ENCODE measurements around the gene PLCH1. TPM values are rescaled to one million over a fixed set of nuclear protein-coding genes. Genes with fewer than 3 reads are reported as not detected.

The PLCH1 gene
- total and polyA plus RNA-seq, 2 of the 8 experiments (the other 6 are each of a cell fraction or from before 2014, with no cell fraction given) = 5.8 to 17.2 TPM

- FAIRE-seq (no peak), DNase-seq (ENCODE audit: low read depth in 1 of 2, low spot score in 2 of 2) (no peak)
- Histone ChIP-seq H2AK5ac (ENCODE audit: low read depth, low read length) (no peak overlapping the region), H3K79me2 (ENCODE audit: control insufficient read depth in 1 of 2, insufficient read depth in 2 of 2, low read length in 2 of 2) (no peaks in the 10 kb centered on the region), H3K9ac (replicated peaks in 1 of 4; ENCODE audit: extremely low read depth in 1 of 4, low read depth in 3 of 4, low read length in 3 of 4) (no peak overlapping the region), H4K91ac (replicated peaks; ENCODE audit: insufficient read length, low read length) (no peak overlapping the region), H4K8ac (ENCODE audit: extremely low read depth, insufficient read depth, low read length) (no peak overlapping the region), H2BK120ac (replicated peaks; ENCODE audit: low read depth, low read length) (no peak overlapping the region), H3K23ac (ENCODE audit: insufficient read length) (no peak overlapping the region), H3K4me1 (replicated peaks in 1 of 4; ENCODE audit: control insufficient read depth in 3 of 4, insufficient read depth in 4 of 4, low read length in 3 of 4) (no peaks in the 10 kb centered on the region), H3K56ac (replicated peaks; ENCODE audit: insufficient read length, low read depth, low read length) (no peak overlapping the region), H2BK20ac (ENCODE audit: low read length) (no peak overlapping the region), H2AFZ (ENCODE audit: low read length) (peak overlapping the region; percentile 34; the same call in 1 of the 2 replicates), H3K4me2 (ENCODE audit: insufficient read depth in 1 of 2, low read depth in 2 of 2, low read length in 2 of 2) (no peak overlapping the region), H3K27me3 (replicated peaks in 1 of 4; ENCODE audit: control insufficient read depth in 3 of 4, extremely low read depth in 1 of 4, insufficient read depth in 3 of 4, low read length in 3 of 4) (no peaks in the 10 kb centered on the region), H3K4me3 (ENCODE audit: extremely low read depth in 1 of 4, insufficient read depth in 2 of 4, low read depth in 3 of 4, low read length in 4 of 4) (no peak overlapping the region), H3K4ac (replicated peaks; ENCODE audit: insufficient read length, low read depth, low read length) (no peak overlapping the region), H3K9me3 (ENCODE audit: insufficient read depth in 2 of 2, low read depth in 1 of 2, low read length in 1 of 2) (no peaks in the 10 kb centered on the region), H3K27ac (ENCODE audit: low read depth, low read length) (no peak overlapping the region), H4K5ac (ENCODE audit: insufficient read length, low read depth, low read length) (no peak overlapping the region), H3K79me1 (ENCODE audit: low read depth, low read length) (no peaks in the 10 kb centered on the region), H4K20me1 (replicated peaks in 1 of 2; ENCODE audit: control insufficient read depth in 1 of 2, insufficient read depth in 2 of 2, low read length in 2 of 2) (no peaks in the 10 kb centered on the region), H2BK12ac (ENCODE audit: low read depth, low read length) (no peak overlapping the region), H3K23me2 (ENCODE audit: low read depth, low read length) (no peaks in the 10 kb centered on the region; the same call in 1 of the 2 replicates), H3K18ac (ENCODE audit: extremely low read depth, low read length) (no peak overlapping the region), H3K14ac (ENCODE audit: insufficient read length) (no peak overlapping the region), H3K36me3 (ENCODE audit: control insufficient read depth in 2 of 4, insufficient read depth in 4 of 4, low read length in 3 of 4) (no peaks in the 10 kb centered on the region), H2BK15ac (ENCODE audit: low read length) (no peak overlapping the region), H2BK5ac (ENCODE audit: low read depth, low read length) (no peak overlapping the region)
- POLR2A ChIA-PET (ENCODE audit: partially characterized antibody) = no interaction called here
- 85% methylated on average over 4 of the region's 4 CpGs; no CpG with 5 or more reads in 1 of the 2 experiments for whole genome bisulfite sequencing, 2 experiments (ENCODE audit: extremely low coverage in 1 of 2, insufficient coverage in 1 of 2, insufficient read length in 1 of 2, insufficient replicate concordance in 2 of 2, low coverage in 1 of 2, low lambda C conversion rate in 2 of 2, missing lambda C conversion rate in 1 of 2)
- CTCF ChIA-PET (ENCODE audit: partially characterized antibody) = interaction anchor here (0.7 to 1.2 kb wide), 2 partner anchors 8 to 95 kb away, joined by 3 to 4 read pairs; no protein-coding TSS in a partner anchor
- TF ChIP-seq ATF2 (IDR thresholded peaks at IDR 0.05; ENCODE audit: low read length) = no peak
- TF ChIP-seq ATF3 (IDR thresholded peaks at IDR 0.05; ENCODE audit: insufficient read depth, low read depth, low read length) = no peak
- TF ChIP-seq SAP30 (IDR thresholded peaks at IDR 0.05; ENCODE audit: insufficient read depth, insufficient replicate concordance, low read length) = no peak
- no peak for TF ChIP-seq POLR2AphosphoS5 (IDR thresholded peaks at IDR 0.05; ENCODE audit: low read depth, low read length)
- TF ChIP-seq SIX5 (IDR thresholded peaks at IDR 0.05; ENCODE audit: low read depth, low read length) = no peak
- TF ChIP-seq CTCF (IDR thresholded peaks at IDR 0.05; ENCODE audit: control extremely low read depth in 1 of 3, insufficient read depth in 1 of 3, low read depth in 1 of 3, low read length in 3 of 3) = no peak
- TF ChIP-seq E2F6 (IDR thresholded peaks at IDR 0.05) = no peak
- TF ChIP-seq KDM5A (IDR thresholded peaks at IDR 0.05; ENCODE audit: low read length) = no peak
Measured at GRCh38 chr3:155326901-155327300, 418.0 kb downstream of the PLCH1 start.

Measured in H1 (cell line).